H1 (cell line): ENCODE data around the gene NT5C. TPM values are rescaled to one million over a fixed set of nuclear protein-coding genes. Genes with fewer than 3 reads are reported as not detected.

Experiments
- CTCF ChIA-PET: fragments of 300-600 bp; sonication (Branson Sonifier 250); formaldehyde crosslinking; loops from one replicate; lab custom pipeline; 2021; ENCODE audit not compliant: partially characterized antibody; lab: Charles Lee
- POLR2A ChIA-PET: fragments of 300-600 bp; sonication (Branson Sonifier 250); formaldehyde crosslinking; loops from one replicate; lab custom pipeline; 2021; ENCODE audit warnings: inconsistent platforms; ENCODE audit not compliant: partially characterized antibody; lab: Charles Lee
- DNase-seq, 2 experiments: peaks; one replicate each; pipeline versions ENCODE4 v3.0.0 to v3.0.0-alpha.2; 2010 to 2022; ENCODE audit warnings: low spot score in 2 of 2, low read depth in 1 of 2, mixed read lengths in 1 of 2
- FAIRE-seq: peaks from 2 replicates; lab custom pipeline; 2011; peaks lifted over from hg19 to GRCh38; lab: Jason Lieb, UNC
- H2AFZ ChIP-seq: 2 replicates; pipeline ENCODE4 v1.8.1; 2012; ENCODE audit warnings: low read length, inconsistent platforms
- H2AK5ac ChIP-seq: 2 replicates; pipeline ENCODE4 v1.6.1; 2013; ENCODE audit warnings: low read depth, low read length
- H2BK120ac ChIP-seq: replicated peaks from 2 replicates; pipeline ENCODE3; 2013; ENCODE audit warnings: low read depth, low read length, inconsistent platforms
- H2BK12ac ChIP-seq: 2 replicates; pipeline ENCODE4 v1.6.1; 2013; ENCODE audit warnings: low read depth, low read length
- H2BK15ac ChIP-seq: 2 replicates; pipeline ENCODE4 v1.6.1; 2013; ENCODE audit warnings: low read length
- H2BK20ac ChIP-seq: 2 replicates; pipeline ENCODE4 v1.6.1; 2013; ENCODE audit warnings: low read length
- H2BK5ac ChIP-seq: 2 replicates; pipeline ENCODE4 v1.6.1; 2013; ENCODE audit warnings: low read depth, low read length
- H3K14ac ChIP-seq: 2 replicates; pipeline ENCODE4 v1.6.1; 2013; ENCODE audit warnings: inconsistent platforms; ENCODE audit not compliant: insufficient read length
- H3K18ac ChIP-seq: 2 replicates; pipeline ENCODE4 v1.6.1; 2013; ENCODE audit warnings: low read length; ENCODE audit errors: extremely low read depth
- H3K23ac ChIP-seq: 2 replicates; pipeline ENCODE4 v1.6.1; 2013; ENCODE audit warnings: inconsistent platforms; ENCODE audit not compliant: insufficient read length
- H3K23me2 ChIP-seq: 2 replicates; pipeline ENCODE4 v1.6.1; 2013; ENCODE audit warnings: low read depth, low read length
- H3K27ac ChIP-seq: 2 replicates; pipeline ENCODE4 v1.6.1; 2011; ENCODE audit warnings: low read depth, low read length, inconsistent platforms
- H3K27me3 ChIP-seq, 4 experiments: replicated peaks in 1 of 4; 1 replicate in 1 of 4; 2 replicates in 3 of 4; pipeline versions ENCODE4 v1.6.1 to v1.8.1; 2011 to 2013; ENCODE audit warnings: low read length in 3 of 4, mild to moderate bottlenecking in 3 of 4, inconsistent platforms in 2 of 4, mixed read lengths in 2 of 4, moderate library complexity in 1 of 4; ENCODE audit not compliant: control insufficient read depth in 3 of 4, insufficient read depth in 3 of 4; ENCODE audit errors: extremely low read depth in 1 of 4
- H3K36me3 ChIP-seq, 4 experiments: 2 replicates each; pipeline versions ENCODE4 v1.6.1 to v1.8.1; 2011 to 2013; ENCODE audit warnings: mild to moderate bottlenecking in 4 of 4, low read length in 3 of 4, moderate library complexity in 2 of 4, control low read depth in 1 of 4, inconsistent platforms in 1 of 4; ENCODE audit not compliant: insufficient read depth in 4 of 4, control insufficient read depth in 2 of 4
- H3K4ac ChIP-seq: replicated peaks from 2 replicates; pipeline ENCODE3; 2013; ENCODE audit warnings: low read length, low read depth, mixed read lengths, inconsistent platforms; ENCODE audit not compliant: insufficient read length
- H3K4me1 ChIP-seq, 4 experiments: replicated peaks in 1 of 4; 1 replicate in 1 of 4; 2 replicates in 3 of 4; pipeline versions ENCODE4 v1.6.1 to v1.8.1; 2011 to 2013; ENCODE audit warnings: low read length in 3 of 4, inconsistent platforms in 2 of 4, mixed read lengths in 1 of 4; ENCODE audit not compliant: insufficient read depth in 4 of 4, control insufficient read depth in 3 of 4
- H3K4me2 ChIP-seq, 2 experiments: 2 replicates each; pipeline versions ENCODE4 v1.6.1 to v1.8.1; 2011 to 2013; ENCODE audit warnings: low read depth in 2 of 2, low read length in 2 of 2, control low read depth in 1 of 2, inconsistent platforms in 1 of 2, mild to moderate bottlenecking in 1 of 2; ENCODE audit not compliant: insufficient read depth in 1 of 2
- H3K4me3 ChIP-seq, 4 experiments: fragments of 200-600, 300-600 bp in 1 of 4; sonication (generic), shearing (Covaris generic), sonication (Bioruptor Twin) in 1 of 4; 2 replicates each; pipeline versions ENCODE4 v1.5.1 to v1.8.1; 2011 to 2016; ENCODE audit warnings: low read length in 4 of 4, low read depth in 3 of 4, control low read depth in 2 of 4, inconsistent platforms in 2 of 4, mild to moderate bottlenecking in 2 of 4, mixed read lengths in 1 of 4, moderate library complexity in 1 of 4; ENCODE audit not compliant: insufficient read depth in 2 of 4; ENCODE audit errors: extremely low read depth in 1 of 4
- H3K56ac ChIP-seq: replicated peaks from 2 replicates; pipeline ENCODE3; 2013; ENCODE audit warnings: low read depth, mild to moderate bottlenecking, mixed read lengths, low read length, inconsistent platforms; ENCODE audit not compliant: insufficient read length
- H3K79me1 ChIP-seq: 2 replicates; pipeline ENCODE4 v1.6.1; 2013; ENCODE audit warnings: low read depth, low read length, control low read depth
- H3K79me2 ChIP-seq, 2 experiments: 2 replicates each; pipeline versions ENCODE4 v1.6.1 to v1.8.1; 2012 to 2013; ENCODE audit warnings: low read length in 2 of 2, mild to moderate bottlenecking in 2 of 2, inconsistent platforms in 1 of 2; ENCODE audit not compliant: insufficient read depth in 2 of 2, control insufficient read depth in 1 of 2
- H3K9ac ChIP-seq, 4 experiments: replicated peaks in 1 of 4; 1 replicate in 1 of 4; 2 replicates in 3 of 4; pipeline versions ENCODE4 v1.6.1 to v1.8.1; 2011 to 2013; ENCODE audit warnings: low read depth in 3 of 4, low read length in 3 of 4, control low read depth in 2 of 4, mild to moderate bottlenecking in 2 of 4, moderate library complexity in 2 of 4, inconsistent platforms in 1 of 4; ENCODE audit errors: extremely low read depth in 1 of 4
- H3K9me3 ChIP-seq, 2 experiments: 2 replicates each; pipeline versions ENCODE4 v1.6.1 to v1.8.1; 2012 to 2013; ENCODE audit warnings: mild to moderate bottlenecking in 2 of 2, moderate library complexity in 2 of 2, control low read depth in 1 of 2, inconsistent platforms in 1 of 2, low read depth in 1 of 2, low read length in 1 of 2, mixed read lengths in 1 of 2; ENCODE audit not compliant: insufficient read depth in 2 of 2
- H4K20me1 ChIP-seq, 2 experiments: replicated peaks in 1 of 2; 2 replicates each; pipeline versions ENCODE3 to v1.8.1; 2011 to 2013; ENCODE audit warnings: inconsistent platforms in 2 of 2, low read length in 2 of 2, mild to moderate bottlenecking in 1 of 2; ENCODE audit not compliant: insufficient read depth in 2 of 2, control insufficient read depth in 1 of 2
- H4K5ac ChIP-seq: 2 replicates; pipeline ENCODE4 v1.6.1; 2013; ENCODE audit warnings: low read length, low read depth, mixed read lengths, inconsistent platforms; ENCODE audit not compliant: insufficient read length
- H4K8ac ChIP-seq: 2 replicates; pipeline ENCODE4 v1.8.0; 2013; ENCODE audit warnings: mild to moderate bottlenecking, moderate library complexity, low read length, inconsistent platforms; ENCODE audit not compliant: insufficient read depth; ENCODE audit errors: extremely low read depth
- H4K91ac ChIP-seq: replicated peaks from 2 replicates; pipeline ENCODE3; 2013; ENCODE audit warnings: low read length, mixed read lengths, inconsistent platforms; ENCODE audit not compliant: insufficient read length
- EZH2 ChIP-seq: fragments of 200-600 bp; sonication (generic); IDR thresholded peaks from 2 replicates; pipeline ENCODE4 v1.7.1; 2012; ENCODE audit warnings: low read depth, mild to moderate bottlenecking, moderate library complexity, low read length, inconsistent platforms; ENCODE audit not compliant: severe bottlenecking
- MAFK ChIP-seq: IDR thresholded peaks from 2 replicates; pipeline ENCODE4 v1.6.1; 2012; ENCODE audit warnings: low read depth, mild to moderate bottlenecking, improper control_type of control experiment, low read length
- WGBS, 2 experiments: shearing (Covaris generic) in 1 of 2; methylation state at CpG; one replicate each; pipeline versions ENCODE4 v1.1.6 to v1.1.7; 2013 to 2015; ENCODE audit warnings: low lambda C conversion rate in 2 of 2, mixed read lengths in 2 of 2, inconsistent platforms in 1 of 2, low coverage in 1 of 2, missing lambda C conversion rate in 1 of 2; ENCODE audit not compliant: insufficient replicate concordance in 2 of 2, insufficient coverage in 1 of 2, insufficient read length in 1 of 2; ENCODE audit errors: extremely low coverage in 1 of 2, missing lambda C conversion rate in 1 of 2; 5-methylcytosine and 5-hydroxymethylcytosine counted together
- polyA plus RNA-seq, 7 experiments: library from polyadenylated mRNA; depleted of rRNA in 3 of 7; stranded (reverse) in 5 of 7; unstranded in 2 of 7; fragments of >200 nt in 5 of 7; fragments of 200-250 nt in 2 of 7; gene quantifications; 1 replicate in 5 of 7; 2 replicates in 1 of 7; 4 replicates in 1 of 7; pipeline versions ENCODE4 v1.2.1 to v1.2.3, GENCODE V29; 2011 to 2013; ENCODE audit warnings: missing spikeins in 2 of 7, mixed read lengths in 2 of 7
- total RNA-seq: library from RNA; stranded (reverse); fragmentation: NEBNext Ultra II Directional; extraction: Animal tissue kit (Norgen Biotek cat#: 25700); gene quantifications from 2 replicates; pipeline ENCODE4 v1.2.1, GENCODE V29; 2021

NT5C gene
- total and polyA plus RNA-seq, 2 of the 8 experiments (the other 6 are each of a cell fraction or from before 2014, with no cell fraction given) = 52.1 to 66.4 TPM

DNA sequence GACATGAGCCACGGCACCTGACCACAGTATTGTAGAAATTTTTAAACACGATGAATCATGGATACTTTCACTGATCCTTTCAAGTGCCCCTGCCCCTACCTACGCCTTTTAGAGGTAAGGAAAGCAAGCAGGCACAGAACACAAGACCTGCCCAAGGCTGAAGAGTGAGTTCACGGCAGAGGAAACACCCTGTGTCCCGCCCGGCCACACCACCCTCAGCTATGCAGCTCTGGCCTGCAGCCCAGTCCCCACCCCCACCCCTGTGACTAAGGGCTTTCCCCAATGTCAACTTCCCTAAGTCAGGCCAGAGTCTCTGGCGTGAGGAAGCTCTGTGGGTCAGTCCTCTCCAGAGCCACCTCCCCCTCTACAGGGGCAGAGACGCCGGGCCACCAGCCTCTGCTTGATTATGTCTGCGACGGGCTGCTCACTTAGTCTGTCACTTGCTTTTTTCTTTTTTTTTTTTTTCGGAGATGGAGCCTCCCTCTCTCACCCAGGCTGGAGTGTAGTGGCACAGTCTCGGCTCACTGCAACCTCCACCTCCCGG, 35.4 kb downstream of the NT5C start:
- H2BK12ac ChIP-seq = no peak overlapping the region
- no peak overlapping the region for H2BK15ac ChIP-seq
- H3K14ac ChIP-seq = no peak overlapping the region
- peaks cover 0 to 7% of the 10 kb centered on the region in 2 experiments; a peak in 2 of 4 replicates for H3K79me2 ChIP-seq
- H2AK5ac ChIP-seq = no peak overlapping the region
- H3K23ac ChIP-seq = no peak overlapping the region
- peaks cover 4% of the 10 kb centered on the region for H3K23me2 ChIP-seq
- peaks cover 0 to 9% (median 4%) of the 10 kb centered on the region in 4 experiments; a peak in 5 of 8 replicates for H3K36me3 ChIP-seq
- H3K18ac ChIP-seq = no peak overlapping the region
- no peak overlapping the region for H4K91ac ChIP-seq
- no peak for FAIRE-seq
- no peak for DNase-seq
- no peak overlapping the region for H3K4me3 ChIP-seq
- ChIA-PET CTCF (interaction anchor here (0.9 to 6.8 kb wide), 5 partner anchors 10 to 34 kb away, joined by 3 to 60 read pairs (median 9); no protein-coding TSS in a partner anchor), POLR2A (interaction anchor here (0.6 to 1.5 kb wide), 6 partner anchors 8 to 684 kb away, joined by 3 to 5 read pairs (median 3); partner anchors contain the start of gene ARMC7)
- H2AFZ ChIP-seq = no peak overlapping the region
- H2BK20ac ChIP-seq = no peak overlapping the region
- H3K4ac ChIP-seq = no peak overlapping the region
- peaks cover 0 to 5% of the 10 kb centered on the region in 2 experiments for H4K20me1 ChIP-seq
- no peak overlapping the region for H2BK5ac ChIP-seq
- no peak overlapping the region for H3K27ac ChIP-seq
- 87% methylated on average over 12 of the region's 14 CpGs; no CpG with 5 or more reads in 1 of the 2 experiments for WGBS, 2 experiments
- peaks cover 0 to 13% (median 8%) of the 10 kb centered on the region in 4 experiments; a peak in 6 of 7 replicates for H3K4me1 ChIP-seq
- H4K8ac ChIP-seq = no peak overlapping the region
- no peak overlapping the region for H2BK120ac ChIP-seq
- H4K5ac ChIP-seq = no peak overlapping the region
- H3K27me3 ChIP-seq = no peaks in the 10 kb centered on the region
- 0 out of 7 replicates have a peak overlapping the region, but pooled peaks of 1 of the 4 experiments have one; percentile 32 for H3K9ac ChIP-seq
- TF ChIP-seq MAFK (0 out of 2 replicates have a peak, but pooled peaks have one; percentile 18), EZH2 (no peak)
- peaks cover 0 to 3% of the 10 kb centered on the region in 2 experiments; a peak in 2 of 4 replicates for H3K9me3 ChIP-seq
- H3K79me1 ChIP-seq = peaks cover 5% of the 10 kb centered on the region
- H3K56ac ChIP-seq = no peak overlapping the region
- no peak overlapping the region for H3K4me2 ChIP-seq
